H1 (cell line): ENCODE measurements around the gene ENPP6.

Source experiments
- CHD1 ChIP-seq: IDR thresholded peaks from 2 replicates; pipeline ENCODE4 v1.6.1; 2012; ENCODE audit warnings: low read depth, low read length, improper control_type of control experiment
- CHD2 ChIP-seq: IDR thresholded peaks from 2 replicates; pipeline ENCODE4 v1.6.1; 2012; ENCODE audit warnings: low read length, improper control_type of control experiment
- EZH2 ChIP-seq: fragments of 200-600 bp; sonication (generic); IDR thresholded peaks from 2 replicates; pipeline ENCODE4 v1.7.1; 2012; ENCODE audit warnings: low read depth, mild to moderate bottlenecking, moderate library complexity, low read length, inconsistent platforms; ENCODE audit not compliant: severe bottlenecking
- GTF2F1 ChIP-seq: IDR thresholded peaks from 2 replicates; pipeline ENCODE4 v1.6.1; 2012; ENCODE audit warnings: low read depth, low read length, improper control_type of control experiment, borderline replicate concordance
- POLR2A ChIP-seq, 2 experiments: IDR thresholded peaks; 1 replicate in 1 of 2; 2 replicates in 1 of 2; pipeline ENCODE4 v1.6.1; 2011; ENCODE audit warnings: low read depth in 2 of 2, low read length in 2 of 2, mild to moderate bottlenecking in 2 of 2; ENCODE audit errors: control extremely low read depth in 1 of 2
- POLR2AphosphoS5 ChIP-seq: IDR thresholded peaks from 2 replicates; pipeline ENCODE4 v1.6.1; 2011; ENCODE audit warnings: low read depth, low read length
- RAD21 ChIP-seq, 2 experiments: IDR thresholded peaks in 1 of 2; conservative IDR thresholded peaks in 1 of 2; 2 replicates each; pipeline ENCODE4 v1.6.1; 2011; ENCODE audit warnings: low read depth in 2 of 2, low read length in 2 of 2, improper control_type of control experiment in 1 of 2, inconsistent platforms in 1 of 2, mild to moderate bottlenecking in 1 of 2, moderate library complexity in 1 of 2
- RFX5 ChIP-seq: IDR thresholded peaks from 2 replicates; pipeline ENCODE4 v1.6.1; 2011; ENCODE audit warnings: low read depth, low read length, improper control_type of control experiment, borderline replicate concordance
- ZNF274 ChIP-seq: IDR thresholded peaks from 2 replicates; pipeline ENCODE4 v1.7.0; 2012; ENCODE audit warnings: low read length, borderline replicate concordance; ENCODE audit errors: extremely low read depth
- TF ChIP-seq, protein P1 (sequence below), 3 experiments: IDR thresholded peaks; 1 replicate in 2 of 3; 2 replicates in 1 of 3; pipeline versions ENCODE4 v1.5.1 to v1.6.1; 2011; ENCODE audit warnings: low read length in 3 of 3, mild to moderate bottlenecking in 3 of 3, inconsistent platforms in 2 of 3, low read depth in 1 of 3, moderate library complexity in 1 of 3; ENCODE audit not compliant: insufficient read depth in 1 of 3; ENCODE audit errors: control extremely low read depth in 1 of 3
- TF ChIP-seq, protein P2 (sequence below): IDR thresholded peaks from 2 replicates; pipeline ENCODE4 v1.6.1; 2012; ENCODE audit warnings: inconsistent platforms

DNA sequence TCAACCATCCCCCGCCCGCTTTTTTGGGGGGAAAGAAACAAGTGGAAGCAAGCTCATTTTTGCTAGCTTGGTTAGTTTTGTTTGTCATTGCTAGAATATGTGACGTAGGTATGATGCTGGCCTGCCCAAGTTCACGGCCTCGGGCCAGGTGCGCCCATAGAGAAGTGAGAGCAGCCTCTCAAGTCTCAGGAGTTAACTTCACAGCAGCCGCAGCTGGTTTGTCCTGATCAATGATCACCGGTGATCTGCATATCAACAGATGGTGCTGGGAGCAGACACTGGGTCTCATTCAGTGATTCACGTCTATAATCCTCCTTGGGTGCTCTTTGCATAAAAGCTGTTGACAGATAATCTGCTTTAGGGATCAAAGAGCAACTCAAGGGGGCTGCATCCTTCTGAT, 50.1 kb downstream of the ENPP6 start:
- TF ChIP-seq GTF2F1 (no peak), POLR2A (IDR thresholded peaks at IDR 0.05; ENCODE audit: control extremely low read depth in 1 of 2, low read depth in 2 of 2, low read length in 2 of 2) (no peak), RFX5 (no peak), RAD21 (IDR thresholded peaks at IDR 0.05 in 1 of 2, conservative IDR thresholded peaks at IDR 0.05 in 1 of 2; ENCODE audit: low read depth in 2 of 2, low read length in 2 of 2) (no peak), POLR2AphosphoS5 (no peak), ZNF274 (no peak), CHD2 (no peak), EZH2 (no peak), CHD1 (no peak)
- TF ChIP-seq, protein P1, sequence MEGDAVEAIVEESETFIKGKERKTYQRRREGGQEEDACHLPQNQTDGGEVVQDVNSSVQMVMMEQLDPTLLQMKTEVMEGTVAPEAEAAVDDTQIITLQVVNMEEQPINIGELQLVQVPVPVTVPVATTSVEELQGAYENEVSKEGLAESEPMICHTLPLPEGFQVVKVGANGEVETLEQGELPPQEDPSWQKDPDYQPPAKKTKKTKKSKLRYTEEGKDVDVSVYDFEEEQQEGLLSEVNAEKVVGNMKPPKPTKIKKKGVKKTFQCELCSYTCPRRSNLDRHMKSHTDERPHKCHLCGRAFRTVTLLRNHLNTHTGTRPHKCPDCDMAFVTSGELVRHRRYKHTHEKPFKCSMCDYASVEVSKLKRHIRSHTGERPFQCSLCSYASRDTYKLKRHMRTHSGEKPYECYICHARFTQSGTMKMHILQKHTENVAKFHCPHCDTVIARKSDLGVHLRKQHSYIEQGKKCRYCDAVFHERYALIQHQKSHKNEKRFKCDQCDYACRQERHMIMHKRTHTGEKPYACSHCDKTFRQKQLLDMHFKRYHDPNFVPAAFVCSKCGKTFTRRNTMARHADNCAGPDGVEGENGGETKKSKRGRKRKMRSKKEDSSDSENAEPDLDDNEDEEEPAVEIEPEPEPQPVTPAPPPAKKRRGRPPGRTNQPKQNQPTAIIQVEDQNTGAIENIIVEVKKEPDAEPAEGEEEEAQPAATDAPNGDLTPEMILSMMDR (IDR thresholded peaks at IDR 0.05; ENCODE audit: control extremely low read depth in 1 of 3, insufficient read depth in 1 of 3, low read depth in 1 of 3, low read length in 3 of 3): no peak
- TF ChIP-seq, protein P2, sequence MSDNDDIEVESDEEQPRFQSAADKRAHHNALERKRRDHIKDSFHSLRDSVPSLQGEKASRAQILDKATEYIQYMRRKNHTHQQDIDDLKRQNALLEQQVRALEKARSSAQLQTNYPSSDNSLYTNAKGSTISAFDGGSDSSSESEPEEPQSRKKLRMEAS: no peak
